NCI-H345 treated with DMSO at 0.1 percent for 48 hours (cell line): ENCODE results near the gene CDCP1.
"Not testable (repeated sequence)": the region's sequence is repeated elsewhere in the genome, so short reads cannot be mapped to it uniquely, and the experiment has no call there.

Experiments used
- DNase-seq: peaks from one replicate; lab custom pipeline; 2025; ENCODE audit not compliant: unreplicated experiment; lab: John Stamatoyannopoulos, UW

The CDCP1 gene

GRCh38 chr3:45088543-45089358 lies 57.4 kb downstream of the CDCP1 start:
- no peak for DNase-seq

GRCh38 chr3:45087155-45087554 lies 59.0 kb downstream of the CDCP1 start:
- DNase-seq: no peak

GRCh38 chr3:45084820-45085816 lies 61.1 kb downstream of the CDCP1 start:
- no peak for DNase-seq

- no peak for DNase-seq
These were observed 61.8 kb downstream of the CDCP1 start for GRCh38 chr3:45084361-45084760.

GRCh38 chr3:45083023-45083422 lies 63.2 kb downstream of the CDCP1 start:
- DNase-seq: no peak

- no peak for DNase-seq
These were observed 64.0 kb downstream of the CDCP1 start for GRCh38 chr3:45082142-45082538.

- DNase-seq: no peak
These were observed 64.6 kb downstream of the CDCP1 start for GRCh38 chr3:45081506-45082141.

GRCh38 chr3:45080824-45081223 lies 65.4 kb downstream of the CDCP1 start:
- no peak for DNase-seq

- no peak for DNase-seq
These were observed 66.5 kb downstream of the CDCP1 start for GRCh38 chr3:45079715-45080114.

GRCh38 chr3:45078910-45079522 lies 67.2 kb downstream of the CDCP1 start:
- no peak for DNase-seq

- DNase-seq: not testable (repeated sequence)
These were observed 67.9 kb downstream of the CDCP1 start for GRCh38 chr3:45078256-45078655.

- DNase-seq: no peak
These were observed 70.2 kb downstream of the CDCP1 start for GRCh38 chr3:45075821-45076625.

- no peak for DNase-seq
These were observed 75.1 kb downstream of the CDCP1 start for GRCh38 chr3:45071075-45071474.

- DNase-seq: no peak
These were observed 78.2 kb downstream of the CDCP1 start for GRCh38 chr3:45067941-45068340.

GRCh38 chr3:45067486-45067885 lies 78.7 kb downstream of the CDCP1 start:
- no peak for DNase-seq

- DNase-seq: no peak
These were observed 79.9 kb downstream of the CDCP1 start for GRCh38 chr3:45066109-45066801.

- DNase-seq: no peak
These were observed 80.8 kb downstream of the CDCP1 start for GRCh38 chr3:45065373-45065720.

GRCh38 chr3:45064512-45065372 lies 81.4 kb downstream of the CDCP1 start:
- DNase-seq: no peak

- no peak for DNase-seq
These were observed 83.5 kb downstream of the CDCP1 start for GRCh38 chr3:45062697-45063070.
